ENCODE results near the gene LIPN.

LIPN gene

DNA sequence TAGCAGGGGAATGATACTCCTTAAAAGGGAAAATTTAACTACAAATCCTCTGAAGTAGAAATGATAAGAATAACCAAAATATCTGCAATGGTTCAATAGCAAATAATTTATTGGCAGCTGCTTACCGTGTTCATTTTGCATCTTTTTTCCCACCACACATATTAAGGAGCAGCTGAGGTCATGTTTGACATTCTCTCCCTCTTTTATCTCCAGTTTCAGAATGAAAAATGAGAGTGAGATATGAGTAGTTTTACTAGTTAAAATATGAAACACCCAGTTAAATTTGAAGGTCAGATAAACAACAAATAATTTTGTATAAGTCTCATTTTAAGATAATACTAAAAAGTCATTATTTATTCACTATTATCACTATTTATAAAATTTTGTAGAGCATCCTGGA lies 3.1 kb downstream of the LIPN start:
- TF ChIP-seq, protein P1, sequence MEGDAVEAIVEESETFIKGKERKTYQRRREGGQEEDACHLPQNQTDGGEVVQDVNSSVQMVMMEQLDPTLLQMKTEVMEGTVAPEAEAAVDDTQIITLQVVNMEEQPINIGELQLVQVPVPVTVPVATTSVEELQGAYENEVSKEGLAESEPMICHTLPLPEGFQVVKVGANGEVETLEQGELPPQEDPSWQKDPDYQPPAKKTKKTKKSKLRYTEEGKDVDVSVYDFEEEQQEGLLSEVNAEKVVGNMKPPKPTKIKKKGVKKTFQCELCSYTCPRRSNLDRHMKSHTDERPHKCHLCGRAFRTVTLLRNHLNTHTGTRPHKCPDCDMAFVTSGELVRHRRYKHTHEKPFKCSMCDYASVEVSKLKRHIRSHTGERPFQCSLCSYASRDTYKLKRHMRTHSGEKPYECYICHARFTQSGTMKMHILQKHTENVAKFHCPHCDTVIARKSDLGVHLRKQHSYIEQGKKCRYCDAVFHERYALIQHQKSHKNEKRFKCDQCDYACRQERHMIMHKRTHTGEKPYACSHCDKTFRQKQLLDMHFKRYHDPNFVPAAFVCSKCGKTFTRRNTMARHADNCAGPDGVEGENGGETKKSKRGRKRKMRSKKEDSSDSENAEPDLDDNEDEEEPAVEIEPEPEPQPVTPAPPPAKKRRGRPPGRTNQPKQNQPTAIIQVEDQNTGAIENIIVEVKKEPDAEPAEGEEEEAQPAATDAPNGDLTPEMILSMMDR (IDR thresholded peaks at IDR 0.05): no peak

DNA sequence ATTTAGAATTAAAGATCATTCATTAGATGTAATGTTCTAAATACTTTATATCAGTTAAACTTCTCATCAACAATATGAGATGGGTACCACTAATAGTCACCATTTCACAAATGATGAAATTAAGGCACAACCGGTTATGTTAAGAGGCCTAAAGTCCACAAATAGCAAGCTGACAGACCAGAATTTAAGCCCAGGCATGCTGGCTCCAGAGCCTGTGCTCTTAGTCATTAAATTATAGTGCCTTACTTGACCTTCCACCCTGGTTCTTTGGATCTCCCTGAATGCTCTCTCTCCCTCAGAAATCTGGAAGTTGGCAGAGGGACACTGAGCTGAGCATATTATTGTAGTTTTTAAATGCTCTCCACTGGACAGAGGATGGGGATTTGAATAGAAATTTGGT lies 3.6 kb downstream of the LIPN start:
- TF ChIP-seq, protein P1 (IDR thresholded peaks at IDR 0.05): no peak

DNA sequence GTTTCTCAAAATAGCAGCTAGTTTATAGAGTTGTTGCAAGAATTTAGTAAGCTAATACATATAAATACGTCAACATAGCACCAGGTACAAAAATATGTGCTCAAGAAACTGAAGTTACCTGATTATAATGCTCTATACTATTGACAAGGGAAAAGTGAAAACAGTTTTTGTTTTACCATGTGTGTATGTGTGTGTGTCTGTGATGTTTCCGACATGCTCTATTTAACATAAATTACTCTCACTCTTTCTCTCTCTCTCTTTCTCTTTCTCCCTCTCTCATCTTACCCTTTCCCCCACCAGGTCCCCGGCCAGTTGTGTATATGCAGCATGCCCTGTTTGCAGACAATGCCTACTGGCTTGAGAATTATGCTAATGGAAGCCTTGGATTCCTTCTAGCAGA lies 4.3 kb downstream of the LIPN start:
- TF ChIP-seq, protein P1 (IDR thresholded peaks at IDR 0.05): no peak

DNA sequence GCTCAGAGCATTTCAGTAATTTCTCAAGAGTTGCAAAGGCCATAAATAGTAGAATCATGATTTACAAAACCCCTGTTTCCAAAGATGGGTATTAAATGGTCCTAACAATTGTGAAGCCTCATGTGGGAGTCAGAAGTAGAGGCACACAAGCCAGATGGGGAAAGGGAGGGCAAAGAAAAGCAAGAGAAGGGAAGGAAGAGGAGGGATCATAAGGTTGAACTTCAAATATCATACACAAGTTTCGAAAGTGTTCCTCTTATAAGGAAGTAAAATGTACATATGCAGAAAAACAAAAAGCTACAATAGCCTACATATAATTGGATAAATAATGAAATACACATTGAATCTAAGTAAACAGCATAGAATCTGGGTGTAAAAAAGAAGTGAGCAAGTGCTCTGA lies 6.0 kb downstream of the LIPN start:
- TF ChIP-seq, protein P1 (IDR thresholded peaks at IDR 0.05): no peak

DNA sequence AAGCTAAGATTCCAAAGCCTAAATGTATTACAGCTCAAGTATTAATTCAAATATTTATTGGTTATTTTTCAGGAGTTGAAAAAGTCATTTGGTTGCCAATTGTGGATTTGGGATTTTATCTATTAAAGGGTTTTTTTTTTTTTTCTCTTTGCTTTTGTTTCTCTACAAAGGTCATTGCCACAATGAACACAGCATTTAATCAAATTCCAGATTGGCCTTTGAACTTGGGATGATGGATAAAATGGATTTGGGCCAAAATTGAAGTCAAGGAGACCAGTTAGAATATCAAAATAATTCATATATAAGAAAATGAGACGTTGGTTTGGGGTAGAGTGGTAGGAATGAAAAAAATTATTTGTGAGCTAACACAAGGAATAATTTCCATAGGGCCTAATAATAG lies 9.6 kb downstream of the LIPN start:
- TF ChIP-seq, protein P1 (IDR thresholded peaks at IDR 0.05): no peak

DNA sequence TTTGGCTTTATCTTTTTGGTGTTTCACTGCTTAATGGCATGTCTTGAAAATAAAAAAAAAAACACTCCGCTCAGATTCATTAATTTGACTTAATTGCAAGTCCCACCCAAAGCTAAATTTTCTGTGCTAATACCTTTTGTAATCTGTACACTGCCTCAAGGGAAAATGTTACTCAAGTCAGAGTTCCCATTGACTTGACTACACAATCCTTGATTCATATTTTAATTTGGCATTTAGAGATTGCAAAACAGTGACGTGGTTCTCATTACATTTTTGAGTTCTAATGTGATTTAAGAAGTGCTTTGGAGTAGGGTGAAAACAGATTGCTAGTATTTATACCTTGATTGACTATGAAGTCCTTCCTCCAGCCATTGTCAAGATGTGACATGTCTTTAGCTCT lies 21.4 kb downstream of the LIPN start:
- TF ChIP-seq, protein P1 (IDR thresholded peaks at IDR 0.05): no peak

DNA sequence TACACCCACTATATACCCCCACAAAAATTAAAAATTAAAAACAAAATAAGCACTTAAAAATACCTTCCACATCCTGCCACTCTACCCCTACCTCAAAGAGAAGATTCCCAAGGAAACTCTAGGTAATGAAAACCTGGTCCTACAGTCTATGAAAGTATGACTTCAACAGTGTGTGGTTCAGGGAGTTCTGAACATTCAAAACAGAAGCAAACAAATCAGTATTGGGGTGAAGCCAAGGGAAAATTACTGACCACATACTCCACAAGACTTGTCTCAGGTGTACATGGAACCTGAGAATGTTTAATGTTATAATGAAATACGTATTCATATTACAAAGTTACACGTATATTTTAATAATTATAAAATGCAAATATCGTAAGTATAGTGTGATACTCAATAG lies 22.4 kb downstream of the LIPN start:
- TF ChIP-seq, protein P1 (IDR thresholded peaks at IDR 0.05): no peak

DNA sequence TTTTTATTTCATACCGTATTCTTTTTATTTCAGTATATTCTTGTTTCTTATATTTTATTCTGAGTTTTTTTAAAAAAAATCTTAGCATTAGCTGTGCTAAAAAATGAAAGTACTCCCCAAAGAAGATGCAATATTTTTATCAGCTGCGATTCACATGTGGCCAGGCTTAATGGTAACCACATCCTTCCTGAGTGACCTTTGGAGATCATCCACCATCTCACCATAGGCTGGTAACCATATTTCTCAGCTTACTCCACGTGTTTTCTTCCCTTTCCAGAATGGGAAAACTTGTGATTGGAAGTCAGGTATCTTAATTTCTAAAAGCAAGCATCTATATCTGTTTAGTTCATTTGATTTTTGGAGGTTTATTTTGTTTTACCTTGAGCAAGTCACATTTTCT lies 23.9 kb downstream of the LIPN start:
- TF ChIP-seq, protein P1 (IDR thresholded peaks at IDR 0.05): no peak
